HPDE6-E6E7 (cell line): ENCODE results near the gene ARHGAP45.

Source experiments
- DNase-seq: peaks from one replicate; pipeline ENCODE4 v3.0.0; 2011; ENCODE audit warnings: missing footprints; ENCODE audit errors: extremely low spot score

ARHGAP45 gene

DNA sequence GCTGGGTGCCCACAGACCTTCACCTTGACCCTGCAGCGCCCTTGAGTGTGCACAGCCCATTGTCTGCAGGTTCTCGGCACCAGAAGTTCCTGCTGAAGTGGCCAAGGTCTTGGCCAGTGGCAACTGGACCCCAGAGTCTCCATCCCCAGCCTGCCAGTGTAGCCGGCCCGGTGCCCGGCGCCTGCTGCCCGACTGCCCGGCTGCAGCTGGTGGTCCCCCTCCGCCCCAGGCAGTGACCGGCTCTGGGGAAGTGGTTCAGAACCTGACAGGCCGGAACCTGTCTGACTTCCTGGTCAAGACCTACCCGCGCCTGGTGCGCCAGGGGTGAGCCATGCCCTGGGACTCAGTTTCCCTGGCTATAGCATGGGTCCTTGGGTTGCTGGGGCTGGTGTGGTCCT, 11.9 kb upstream of the ARHGAP45 start:
- DNase-seq, result no peak

DNA sequence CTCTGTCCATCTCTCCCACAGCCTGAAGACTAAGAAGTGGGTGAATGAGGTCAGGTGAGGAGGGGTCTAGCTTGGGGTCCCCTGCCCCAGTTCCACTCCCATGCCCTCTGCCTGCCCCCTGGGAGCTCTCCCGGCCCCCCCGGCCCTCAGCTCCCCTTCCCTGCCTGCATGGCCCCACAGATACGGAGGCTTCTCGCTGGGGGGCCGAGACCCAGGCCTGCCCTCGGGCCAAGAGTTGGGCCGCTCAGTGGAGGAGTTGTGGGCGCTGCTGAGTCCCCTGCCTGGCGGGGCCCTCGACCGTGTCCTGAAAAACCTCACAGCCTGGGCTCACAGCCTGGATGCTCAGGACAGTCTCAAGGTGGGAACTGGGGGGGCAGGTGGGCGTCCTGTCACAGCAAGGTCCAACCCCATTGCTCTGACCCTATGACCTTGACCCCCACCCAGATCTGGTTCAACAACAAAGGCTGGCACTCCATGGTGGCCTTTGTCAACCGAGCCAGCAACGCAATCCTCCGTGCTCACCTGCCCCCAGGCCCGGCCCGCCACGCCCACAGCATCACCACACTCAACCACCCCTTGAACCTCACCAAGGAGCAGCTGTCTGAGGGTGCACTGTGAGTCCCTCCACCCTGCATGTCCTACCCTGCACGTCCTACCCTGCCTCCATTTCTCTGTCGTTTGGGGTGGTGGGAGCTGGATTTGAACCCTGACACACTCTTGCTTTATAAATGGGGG, 10.9 kb upstream of the ARHGAP45 start:
- DNase-seq, result no peak

DNA sequence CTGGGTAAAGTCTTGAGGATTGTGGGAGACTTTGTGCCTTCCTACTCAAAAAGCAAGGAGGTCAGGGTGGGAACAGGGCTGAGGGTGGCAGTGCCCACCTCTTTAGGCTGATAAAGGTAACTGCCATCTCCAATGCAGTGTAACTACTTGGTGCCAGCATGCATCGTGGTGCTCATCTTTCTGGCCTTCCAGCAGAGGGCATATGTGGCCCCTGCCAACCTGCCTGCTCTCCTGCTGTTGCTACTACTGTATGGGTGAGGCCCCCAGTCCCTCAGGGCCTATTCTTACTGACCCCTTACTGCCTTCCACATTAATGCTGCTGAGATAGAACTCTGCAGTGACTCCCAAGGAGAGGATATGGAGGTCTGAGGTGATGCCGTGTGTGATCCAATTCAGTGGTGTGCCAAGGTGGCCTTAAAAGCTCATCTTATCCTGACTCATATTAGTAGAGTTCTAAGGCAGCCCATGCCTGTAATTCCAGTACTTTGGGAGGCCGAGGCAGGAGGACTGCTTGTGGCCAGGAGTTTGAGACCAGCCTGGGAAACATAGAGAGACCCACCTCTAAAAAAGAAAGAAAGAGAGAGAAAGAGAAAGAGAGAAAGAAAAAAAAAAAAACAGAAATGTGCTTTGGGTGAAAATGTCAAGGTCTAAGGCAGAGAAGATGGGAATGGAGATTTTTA, 9.7 kb upstream of the ARHGAP45 start:
- no peak for DNase-seq

DNA sequence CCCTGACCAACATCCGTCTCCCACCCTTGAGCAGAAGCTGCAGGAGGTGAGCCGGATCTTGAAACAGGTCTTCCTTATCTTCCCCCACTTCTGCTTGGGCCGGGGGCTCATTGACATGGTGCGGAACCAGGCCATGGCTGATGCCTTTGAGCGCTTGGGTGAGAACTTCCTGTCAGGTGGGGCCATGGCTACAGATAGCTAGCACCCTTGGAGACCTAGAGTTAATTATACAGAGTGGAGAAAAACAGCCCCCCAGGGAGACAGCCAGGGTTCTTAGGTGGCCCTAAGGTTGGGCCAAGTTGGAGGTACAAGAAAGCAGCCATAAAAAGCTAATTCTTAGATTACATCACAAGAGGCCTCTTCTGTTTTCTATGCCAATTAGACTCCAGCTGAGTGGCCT, 8.9 kb upstream of the ARHGAP45 start:
- no peak for DNase-seq

DNA sequence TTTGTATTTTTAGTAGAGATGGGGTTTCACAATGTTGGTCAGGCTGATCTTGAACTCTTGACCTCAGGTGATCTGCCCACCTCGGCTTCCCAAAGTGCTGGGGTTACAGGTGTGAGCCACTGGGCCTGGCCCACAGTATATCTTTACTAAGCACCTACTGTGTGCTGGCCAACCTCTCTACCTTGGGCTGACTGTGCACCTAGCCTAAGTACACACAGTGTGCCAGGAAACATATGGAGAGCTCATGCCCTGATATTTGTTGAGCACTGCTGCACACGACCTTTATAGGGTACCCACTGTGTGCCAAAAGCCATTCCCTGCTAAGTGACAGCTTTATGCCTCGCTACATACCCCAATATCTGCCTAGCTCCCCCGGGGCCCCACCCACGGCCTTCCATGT, 6.3 kb upstream of the ARHGAP45 start:
- no peak for DNase-seq

DNA sequence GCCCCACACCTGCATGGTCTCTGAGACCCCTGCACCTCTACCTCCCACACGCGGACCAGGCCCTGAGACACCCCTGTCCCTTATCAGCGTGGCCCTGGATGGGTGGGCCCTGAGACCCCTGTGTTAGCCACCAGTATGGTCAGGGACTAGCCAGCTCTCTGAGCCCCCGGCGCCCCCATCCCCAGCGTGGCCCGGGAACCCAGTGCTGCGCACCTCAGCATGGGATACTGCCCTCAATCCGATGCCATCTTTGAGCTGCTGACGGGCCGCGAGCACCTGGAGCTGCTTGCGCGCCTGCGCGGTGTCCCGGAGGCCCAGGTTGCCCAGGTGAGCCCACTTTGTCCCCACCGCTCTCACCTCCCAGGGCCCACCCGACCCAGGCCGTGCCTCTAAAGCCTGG, 5.0 kb upstream of the ARHGAP45 start:
- DNase-seq, result no peak

DNA sequence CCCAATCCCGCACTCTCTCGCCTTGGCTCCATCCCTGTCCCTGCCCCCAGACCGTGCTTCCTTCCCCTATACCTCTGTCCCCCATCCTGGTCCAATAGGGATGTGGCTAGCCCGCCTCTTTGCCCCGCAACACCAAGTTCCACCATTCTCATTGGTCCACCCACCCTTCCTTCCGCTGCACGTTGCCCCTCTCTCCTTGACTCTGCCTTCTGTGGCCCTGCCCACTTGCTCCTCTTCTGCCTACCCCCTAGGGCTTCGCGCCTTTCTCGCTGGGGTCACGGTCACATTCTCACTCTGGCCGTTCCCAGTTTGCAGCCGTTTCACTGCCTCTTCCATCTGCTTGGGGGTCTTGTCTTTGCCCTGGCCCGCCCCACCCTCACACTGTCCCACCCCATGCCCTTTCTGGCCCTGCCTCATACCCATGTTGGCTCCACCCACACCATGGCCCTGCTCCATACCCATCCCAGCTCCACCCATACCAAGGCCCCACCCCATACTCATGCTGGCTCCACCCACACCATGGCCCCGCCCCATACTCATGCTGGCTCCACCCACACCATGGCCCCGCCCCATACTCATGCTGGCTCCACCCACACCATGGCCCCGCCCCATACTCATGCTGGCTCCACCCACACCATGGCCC, 4.5 kb upstream of the ARHGAP45 start:
- DNase-seq, result no peak

DNA sequence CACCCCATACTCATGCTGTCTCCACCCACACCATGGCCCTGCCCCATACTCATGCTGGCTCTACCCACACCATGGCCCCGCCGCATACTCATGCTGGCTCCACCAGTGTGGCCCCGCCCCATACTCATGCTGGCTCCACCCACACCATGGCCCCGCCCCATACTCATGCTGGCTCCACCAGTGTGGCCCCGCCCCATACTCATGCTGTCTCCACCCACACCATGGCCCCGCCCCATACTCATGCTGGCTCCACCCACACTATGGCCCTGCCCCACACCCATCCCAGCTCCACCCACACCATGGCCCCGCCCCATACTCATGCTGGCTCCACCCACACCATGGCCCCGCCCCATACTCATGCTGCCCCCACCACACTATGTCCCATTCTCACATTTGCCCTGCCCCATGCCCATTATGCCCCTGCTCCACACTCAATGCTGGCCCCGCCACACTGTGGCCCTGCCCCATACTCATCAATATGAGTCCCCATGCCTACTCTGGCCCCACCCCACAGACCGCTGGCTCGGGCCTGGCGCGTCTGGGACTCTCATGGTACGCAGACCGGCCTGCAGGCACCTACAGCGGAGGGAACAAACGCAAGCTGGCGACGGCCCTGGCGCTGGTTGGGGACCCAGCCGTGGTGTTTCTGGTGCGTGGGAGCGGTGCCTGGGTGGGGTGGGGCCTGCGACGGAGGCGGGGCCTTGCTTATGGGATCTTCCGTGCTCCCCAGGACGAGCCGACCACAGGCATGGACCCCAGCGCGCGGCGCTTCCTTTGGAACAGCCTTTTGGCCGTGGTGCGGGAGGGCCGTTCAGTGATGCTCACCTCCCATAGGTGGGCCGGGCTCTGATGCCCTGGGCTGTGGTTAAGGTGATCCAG, 3.7 kb upstream of the ARHGAP45 start:
- no peak for DNase-seq

DNA sequence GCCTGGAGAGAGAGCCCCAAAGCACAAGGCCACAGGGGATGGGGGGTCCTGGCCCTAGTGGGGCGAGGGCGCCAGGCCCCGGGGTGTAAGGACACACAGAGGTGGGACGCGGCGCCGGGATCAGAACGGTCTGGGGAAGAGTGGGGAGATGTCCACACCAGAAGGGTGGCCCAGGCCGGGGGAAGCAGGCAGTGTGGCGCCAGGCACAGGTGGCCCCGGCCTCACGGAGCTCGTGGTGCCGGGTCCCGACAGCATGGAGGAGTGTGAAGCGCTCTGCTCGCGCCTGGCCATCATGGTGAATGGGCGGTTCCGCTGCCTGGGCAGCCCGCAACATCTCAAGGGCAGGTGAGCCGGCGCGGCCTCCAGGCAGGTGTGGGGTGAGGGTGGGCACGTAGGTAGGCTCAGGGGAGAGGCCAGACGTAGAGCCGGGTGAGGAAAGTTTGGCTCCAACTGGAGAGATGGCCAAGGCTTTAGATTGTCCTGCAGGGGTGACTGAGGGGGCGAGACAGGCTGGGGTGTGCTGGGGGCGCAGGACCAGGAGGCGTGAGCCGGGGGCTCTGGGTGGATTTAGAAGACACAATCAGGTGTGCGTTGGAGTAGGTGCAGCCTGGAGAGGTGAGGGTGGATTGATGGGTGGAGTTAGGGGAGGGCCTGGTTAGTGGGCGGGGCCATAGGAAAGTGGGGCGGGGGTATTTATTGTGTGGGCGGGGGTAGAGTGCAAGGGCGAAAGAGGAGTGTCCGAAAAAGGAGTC, 2.9 kb upstream of the ARHGAP45 start:
- no peak for DNase-seq

DNA sequence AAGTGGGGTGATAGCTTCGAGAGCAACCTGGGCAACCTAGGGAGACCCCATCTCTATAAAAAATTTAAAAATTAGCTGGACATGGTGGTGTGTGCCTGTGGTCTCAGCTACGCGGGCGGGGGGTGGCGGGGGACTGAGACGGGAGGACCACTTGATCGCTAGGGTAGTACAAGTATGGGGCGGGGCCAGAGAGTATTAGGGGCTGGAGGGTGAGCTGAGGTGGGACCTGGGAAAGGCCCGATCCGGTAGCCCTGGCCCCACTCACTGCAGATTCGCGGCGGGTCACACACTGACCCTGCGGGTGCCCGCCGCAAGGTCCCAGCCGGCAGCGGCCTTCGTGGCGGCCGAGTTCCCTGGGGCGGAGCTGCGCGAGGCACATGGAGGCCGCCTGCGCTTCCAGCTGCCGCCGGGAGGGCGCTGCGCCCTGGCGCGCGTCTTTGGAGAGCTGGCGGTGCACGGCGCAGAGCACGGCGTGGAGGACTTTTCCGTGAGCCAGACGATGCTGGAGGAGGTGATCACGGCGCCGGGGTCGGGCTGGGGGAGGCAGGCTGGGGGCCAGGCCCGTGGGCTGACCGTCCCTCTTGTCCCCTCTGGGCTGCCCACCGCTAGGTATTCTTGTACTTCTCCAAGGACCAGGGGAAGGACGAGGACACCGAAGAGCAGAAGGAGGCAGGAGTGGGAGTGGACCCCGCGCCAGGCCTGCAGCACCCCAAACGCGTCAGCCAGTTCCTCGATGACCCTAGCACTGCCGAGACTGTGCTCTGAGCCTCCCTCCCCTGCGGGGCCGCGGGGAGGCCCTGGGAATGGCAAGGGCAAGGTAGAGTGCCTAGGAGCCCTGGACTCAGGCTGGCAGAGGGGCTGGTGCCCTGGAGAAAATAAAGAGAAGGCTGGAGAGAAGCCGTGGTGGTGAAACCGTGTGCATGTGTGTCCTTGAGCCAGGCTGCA, 2.0 kb upstream of the ARHGAP45 start:
- DNase-seq, result peak; percentile 67

DNA sequence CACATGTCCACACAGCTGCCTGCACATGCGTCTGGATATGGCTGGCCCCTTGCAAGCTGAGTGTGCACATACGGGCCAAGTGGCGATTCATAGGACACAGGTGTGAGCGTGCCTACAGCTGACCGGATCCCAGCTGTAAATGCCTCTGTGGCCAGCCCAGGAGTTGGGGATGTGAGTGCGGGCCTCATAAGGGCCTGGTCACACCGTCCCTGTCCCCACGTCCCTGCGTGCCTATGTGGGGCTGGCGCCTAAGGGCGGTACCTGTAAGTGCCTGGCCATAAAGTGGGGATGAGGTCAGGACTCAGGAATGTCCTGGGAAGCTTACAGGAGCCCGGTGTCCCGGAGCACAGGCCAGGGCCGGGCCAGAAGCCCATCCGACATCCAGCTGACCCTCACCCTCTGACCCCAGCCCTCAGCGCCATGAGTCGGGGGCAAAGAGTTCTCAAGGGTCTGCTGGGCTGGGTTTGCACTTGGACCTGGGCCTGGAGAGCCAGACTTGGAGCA, 1.3 kb upstream of the ARHGAP45 start:
- no peak for DNase-seq

DNA sequence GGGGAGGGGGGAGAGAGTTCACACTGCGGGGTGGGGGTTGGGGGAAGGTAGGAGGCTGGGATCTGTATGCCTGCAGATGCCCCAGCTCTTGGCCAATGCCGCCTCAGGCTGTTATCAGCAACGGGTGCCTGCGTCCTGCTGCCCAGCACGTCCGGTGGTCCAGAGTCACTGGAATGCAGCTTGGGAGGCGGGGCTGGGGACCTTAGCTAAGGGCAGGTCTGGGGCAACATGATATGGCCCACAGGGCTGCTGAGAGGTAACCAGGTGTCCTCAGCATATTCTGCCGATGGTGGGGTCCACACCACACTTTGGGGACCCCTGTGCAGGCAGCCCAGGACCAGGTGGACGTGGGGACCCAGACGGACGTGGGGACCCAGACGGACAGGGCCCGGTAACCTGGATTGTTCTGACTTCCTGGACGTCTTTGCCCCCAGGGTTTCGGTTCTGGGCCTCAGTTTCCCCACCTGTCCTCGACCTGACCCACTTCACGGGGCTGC, 668 bp upstream of the ARHGAP45 start:
- DNase-seq, result no peak

DNA sequence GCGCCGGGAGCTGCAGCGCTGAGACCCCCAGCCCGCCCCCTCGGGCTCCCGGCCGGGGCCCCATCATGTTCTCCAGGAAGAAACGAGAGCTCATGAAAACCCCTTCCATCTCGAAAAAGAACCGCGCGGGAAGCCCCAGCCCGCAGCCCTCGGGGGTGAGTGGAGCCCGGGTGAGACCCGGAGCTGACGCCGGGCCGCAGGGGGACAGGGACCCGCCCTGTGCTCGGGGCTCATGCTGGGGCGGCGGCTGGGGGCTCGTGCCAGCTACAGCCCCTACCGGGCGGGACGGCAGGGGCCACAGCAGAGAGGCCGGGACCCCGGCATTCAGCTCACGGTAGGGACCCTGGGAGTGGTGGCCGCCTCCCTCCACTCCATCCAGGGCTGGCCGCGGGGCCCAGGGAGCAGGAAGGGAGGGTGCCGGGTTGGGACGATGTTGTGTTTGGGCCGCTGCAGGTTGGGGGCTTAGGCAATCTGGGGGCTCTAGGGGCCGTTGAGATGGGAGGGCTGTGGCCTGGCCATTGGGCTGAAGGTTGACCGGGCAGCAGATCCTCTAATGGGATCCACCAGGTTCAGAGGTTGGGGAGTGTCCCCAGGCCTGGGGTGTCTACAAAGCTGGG, 482 bp downstream of the ARHGAP45 start:
- DNase-seq, result no peak

DNA sequence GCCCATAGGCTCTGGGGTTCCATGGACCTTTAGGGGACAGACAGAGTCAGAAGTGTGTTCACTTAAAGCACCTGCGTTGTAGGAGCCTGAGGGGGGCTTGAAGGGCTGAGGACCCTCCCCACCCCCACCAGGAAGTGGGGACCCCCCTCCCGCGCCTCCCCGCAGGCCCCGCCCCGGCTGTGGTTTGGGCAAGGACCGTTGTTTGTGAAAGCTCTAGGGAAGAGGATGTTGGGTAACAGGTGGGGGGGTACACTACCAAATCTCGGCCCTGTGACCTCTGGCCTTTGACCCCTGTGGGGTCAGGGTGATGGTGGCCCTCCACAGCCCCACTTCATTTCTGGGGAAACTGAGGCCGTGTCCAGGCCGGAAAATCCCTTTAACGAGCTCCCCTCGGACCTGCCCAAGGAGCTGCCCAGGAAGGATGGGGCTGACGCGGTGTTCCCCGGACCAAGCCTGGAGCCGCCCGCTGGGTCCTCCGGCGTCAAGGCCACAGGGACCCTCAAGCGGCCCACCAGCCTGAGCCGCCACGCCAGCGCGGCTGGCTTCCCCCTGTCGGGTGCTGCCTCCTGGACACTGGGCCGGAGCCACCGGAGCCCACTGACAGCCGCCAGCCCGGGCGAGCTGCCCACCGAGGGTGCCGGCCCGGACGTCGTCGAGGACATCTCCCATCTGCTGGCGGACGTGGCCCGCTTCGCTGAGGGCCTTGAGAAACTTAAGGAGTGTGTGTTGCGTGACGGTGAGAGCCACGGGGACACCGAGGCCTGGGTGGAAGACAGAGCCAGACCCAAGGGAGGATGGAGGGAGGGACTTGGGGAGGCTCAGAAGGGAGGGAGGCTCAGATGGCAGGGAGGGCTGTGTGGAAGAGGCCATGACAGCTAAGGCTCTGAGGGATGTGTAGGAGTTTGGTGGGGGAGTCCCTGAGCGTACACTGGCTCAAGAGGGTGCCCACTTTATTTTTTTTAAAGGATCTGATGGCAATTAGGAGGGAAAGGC, 1.3 kb downstream of the ARHGAP45 start:
- DNase-seq, result no peak

DNA sequence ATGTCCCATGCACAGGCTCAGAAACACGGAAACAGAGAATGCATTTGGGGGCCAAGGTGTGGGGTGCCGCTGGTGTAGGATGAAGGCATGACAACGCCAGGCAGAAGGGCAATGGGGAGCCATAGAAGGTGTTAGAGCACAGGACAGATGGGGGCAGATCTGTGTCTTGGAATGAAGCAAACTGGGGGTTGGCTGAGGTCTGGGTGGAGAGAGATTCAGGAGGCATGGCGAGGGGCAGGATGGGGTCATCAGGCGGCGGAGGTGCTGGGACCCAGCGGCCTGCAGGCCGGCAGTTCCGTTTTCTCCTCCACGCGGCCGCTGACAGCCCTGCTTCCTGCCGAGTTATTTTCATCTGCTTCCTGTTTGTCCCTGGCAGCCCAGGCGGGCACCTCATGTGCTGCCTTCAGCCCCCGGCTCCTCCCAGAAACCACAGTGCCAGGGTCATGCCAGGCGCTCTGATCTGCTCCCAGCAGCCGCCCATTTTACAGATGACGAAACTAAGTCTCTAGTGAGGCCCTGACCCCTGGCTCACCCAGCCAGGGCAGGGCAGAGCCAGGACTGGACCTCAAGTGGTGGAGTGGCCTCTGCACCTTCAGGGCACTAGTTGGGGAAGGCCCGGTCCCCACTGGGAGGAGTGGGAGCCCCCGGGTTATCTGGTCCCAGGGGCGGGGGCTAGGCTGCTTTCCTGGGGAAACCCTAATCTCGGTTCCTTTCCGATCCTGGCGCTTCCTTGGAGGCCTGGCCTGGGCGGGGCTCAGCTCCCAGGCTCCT, 2.2 kb downstream of the ARHGAP45 start:
- DNase-seq, result no peak

DNA sequence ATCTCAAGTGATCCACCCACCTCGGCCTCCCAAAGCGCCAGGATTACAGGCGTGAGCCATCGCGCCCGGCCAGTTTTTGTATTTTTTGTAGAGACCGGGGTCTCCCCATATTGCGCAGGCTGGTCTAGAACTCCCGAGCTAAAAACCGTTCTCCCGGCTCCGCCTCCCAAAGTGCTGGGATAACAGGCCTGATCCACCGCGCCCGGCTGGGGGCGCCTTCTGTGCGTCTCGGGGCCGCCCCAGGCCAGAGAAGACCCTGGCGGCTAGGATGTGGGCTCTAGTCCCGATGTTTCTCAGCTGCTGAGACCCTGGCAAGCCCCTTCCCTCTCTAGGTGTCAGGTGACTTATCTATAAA, 3.6 kb downstream of the ARHGAP45 start:
- no peak for DNase-seq
